ENCODE measurements around the gene ALK.

GRCh38 chr2:29323961-29324360, 597.4 kb downstream of the ALK start:
- TF ChIP-seq ZNF274 (IDR thresholded peaks at IDR 0.05; ENCODE audit: low read depth, low read length), result no peak
- no peak for TF ChIP-seq SUZ12 (IDR thresholded peaks at IDR 0.05; ENCODE audit: extremely low read depth, insufficient read depth, insufficient read length)
- TF ChIP-seq YY1 (IDR thresholded peaks at IDR 0.05; ENCODE audit: insufficient read depth, insufficient read length), result no peak

All from NT2/D1 (cell line).